H9 (cell line): ENCODE data around the gene HNRNPU. TPM values are rescaled to one million over a fixed set of nuclear protein-coding genes. Genes with fewer than 3 reads are reported as not detected.
A peak's percentile ranks its signal among the peaks of the same experiment; 100 is the strongest.

ENCODE experiments used
- DNase-seq: peaks from one replicate; pipeline ENCODE4 v3.0.0-alpha.2; 2017
- H2AFZ ChIP-seq: one replicate; pipeline ENCODE4 v1.6.1; 2013; ENCODE audit warnings: mild to moderate bottlenecking, low read length, control low read depth, moderate library complexity
- H2AK5ac ChIP-seq: 2 replicates; pipeline ENCODE4 v1.6.1; 2013; ENCODE audit warnings: low read length, control low read depth, mixed read lengths; ENCODE audit not compliant: insufficient read length
- H2BK120ac ChIP-seq: one replicate; pipeline ENCODE4 v1.6.1; 2013; ENCODE audit warnings: low read depth, mild to moderate bottlenecking, low read length, control low read depth, inconsistent platforms; ENCODE audit not compliant: poor library complexity, severe bottlenecking
- H2BK12ac ChIP-seq: 2 replicates; pipeline ENCODE4 v1.6.1; 2013; ENCODE audit warnings: low read length, control low read depth, mixed read lengths, low read depth; ENCODE audit not compliant: insufficient read length
- H2BK15ac ChIP-seq: 2 replicates; pipeline ENCODE4 v1.6.1; 2013; ENCODE audit warnings: low read depth, low read length, control low read depth
- H2BK20ac ChIP-seq: one replicate; pipeline ENCODE4 v1.6.1; 2013; ENCODE audit warnings: low read depth, mild to moderate bottlenecking, low read length, control low read depth, inconsistent platforms; ENCODE audit not compliant: poor library complexity, severe bottlenecking
- H2BK5ac ChIP-seq: 2 replicates; pipeline ENCODE4 v1.6.1; 2013; ENCODE audit warnings: low read length, control low read depth, mixed read lengths; ENCODE audit not compliant: insufficient read length
- H3K14ac ChIP-seq: 2 replicates; pipeline ENCODE4 v1.6.1; 2013; ENCODE audit warnings: low read length, control low read depth; ENCODE audit not compliant: insufficient read depth
- H3K18ac ChIP-seq: 2 replicates; pipeline ENCODE4 v1.6.1; 2013; ENCODE audit warnings: low read depth, mild to moderate bottlenecking, mixed read lengths, low read length, control low read depth; ENCODE audit not compliant: insufficient read length
- H3K23ac ChIP-seq: 2 replicates; pipeline ENCODE4 v1.6.1; 2013; ENCODE audit warnings: low read length, control low read depth, mixed read lengths, low read depth; ENCODE audit not compliant: insufficient read length
- H3K23me2 ChIP-seq: 2 replicates; pipeline ENCODE4 v1.6.1; 2013; ENCODE audit warnings: low read depth, mild to moderate bottlenecking, mixed read lengths, low read length, control low read depth; ENCODE audit not compliant: insufficient read length, poor library complexity, severe bottlenecking
- H3K27ac ChIP-seq: 2 replicates; pipeline ENCODE4 v1.5.1; 2013; ENCODE audit warnings: low read length, control low read depth, mixed read lengths, low read depth; ENCODE audit not compliant: insufficient read length
- H3K27me3 ChIP-seq: 2 replicates; pipeline ENCODE4 v1.6.1; 2013; ENCODE audit warnings: low read length, control low read depth, inconsistent platforms; ENCODE audit not compliant: insufficient read depth
- H3K4ac ChIP-seq: 2 replicates; pipeline ENCODE4 v1.6.1; 2013; ENCODE audit warnings: low read depth, mild to moderate bottlenecking, control low read depth, inconsistent platforms, low read length, moderate library complexity
- H3K4me1 ChIP-seq: 2 replicates; pipeline ENCODE4 v1.6.1; 2013; ENCODE audit warnings: low read length, control low read depth, inconsistent platforms; ENCODE audit not compliant: insufficient read depth
- H3K4me2 ChIP-seq: 2 replicates; pipeline ENCODE4 v1.6.1; 2013; ENCODE audit warnings: low read length, control low read depth, mixed read lengths; ENCODE audit not compliant: insufficient read length, insufficient read depth
- H3K56ac ChIP-seq: 2 replicates; pipeline ENCODE4 v1.6.1; 2013; ENCODE audit warnings: low read depth, mild to moderate bottlenecking, mixed read lengths, low read length, control low read depth; ENCODE audit not compliant: insufficient read length
- H3K79me1 ChIP-seq: 2 replicates; pipeline ENCODE4 v1.6.1; 2013; ENCODE audit warnings: low read depth, mild to moderate bottlenecking, moderate library complexity, low read length, control low read depth, inconsistent platforms; ENCODE audit not compliant: insufficient read depth, poor library complexity, severe bottlenecking
- H3K79me2 ChIP-seq: 2 replicates; pipeline ENCODE4 v1.6.1; 2013; ENCODE audit warnings: low read length, control low read depth, inconsistent platforms; ENCODE audit not compliant: insufficient read depth
- H3K9ac ChIP-seq: 2 replicates; pipeline ENCODE4 v1.6.1; 2013; ENCODE audit warnings: low read length, control low read depth, mixed read lengths; ENCODE audit not compliant: insufficient read length; ENCODE audit errors: extremely low read depth
- H3K9me3 ChIP-seq: one replicate; pipeline ENCODE4 v1.6.1; 2013; ENCODE audit warnings: low read depth, low read length, inconsistent platforms; ENCODE audit not compliant: control insufficient read depth
- H3T11ph ChIP-seq: one replicate; pipeline ENCODE4 v1.6.1; 2013; ENCODE audit warnings: mild to moderate bottlenecking, low read length, control low read depth, inconsistent platforms
- H4K20me1 ChIP-seq: one replicate; pipeline ENCODE4 v1.6.1; 2013; ENCODE audit not compliant: control insufficient read depth, insufficient read length, insufficient read depth
- H4K5ac ChIP-seq: 2 replicates; pipeline ENCODE4 v1.6.1; 2013; ENCODE audit warnings: low read depth, mild to moderate bottlenecking, mixed read lengths, low read length, control low read depth; ENCODE audit not compliant: insufficient read length
- H4K8ac ChIP-seq: replicated peaks from 2 replicates; pipeline ENCODE4 v1.6.1; 2013; ENCODE audit warnings: low read length, control low read depth, mixed read lengths, low read depth; ENCODE audit not compliant: insufficient read length
- H4K91ac ChIP-seq: 2 replicates; pipeline ENCODE4 v1.6.1; 2013; ENCODE audit warnings: low read depth, mild to moderate bottlenecking, moderate library complexity, mixed read lengths, low read length, control low read depth; ENCODE audit not compliant: insufficient read length
- H3K27ac Mint-ChIP-seq, 3 experiments: 2 replicates in 2 of 3; 3 replicates in 1 of 3; pipeline ENCODE4 v1.8.0; 2020 to 2021; ENCODE audit warnings: mixed read lengths in 3 of 3, mild to moderate bottlenecking in 1 of 3, moderate library complexity in 1 of 3
- H3K27me3 Mint-ChIP-seq: 2 replicates; pipeline ENCODE4 v1.8.0; 2021; ENCODE audit warnings: low read depth, mild to moderate bottlenecking, moderate library complexity, mixed read lengths
- H3K36me3 Mint-ChIP-seq, 3 experiments: 2 replicates in 2 of 3; 3 replicates in 1 of 3; pipeline ENCODE4 v1.8.0; 2020 to 2021; ENCODE audit warnings: low read depth in 3 of 3, mixed read lengths in 3 of 3; ENCODE audit not compliant: insufficient read depth in 1 of 3
- H3K4me1 Mint-ChIP-seq, 2 experiments: 2 replicates each; pipeline ENCODE4 v1.8.0; 2020; ENCODE audit warnings: mixed read lengths in 2 of 2
- H3K4me3 Mint-ChIP-seq, 2 experiments: 2 replicates in 1 of 2; 3 replicates in 1 of 2; pipeline ENCODE4 v1.8.0; 2020 to 2021; ENCODE audit warnings: mild to moderate bottlenecking in 2 of 2, mixed read lengths in 2 of 2, moderate library complexity in 1 of 2
- H3K9me3 Mint-ChIP-seq, 2 experiments: 2 replicates in 1 of 2; 3 replicates in 1 of 2; pipeline ENCODE4 v1.8.0; 2020; ENCODE audit warnings: mild to moderate bottlenecking in 2 of 2, mixed read lengths in 2 of 2, moderate library complexity in 1 of 2
- whole genome bisulfite sequencing: extraction: QIAGEN DNeasy Blood & Tissue Kit; methylation state at CpG from one replicate; pipeline ENCODE4 v1.1.7; 2013; ENCODE audit warnings: missing lambda C conversion rate, low lambda C conversion rate, mixed read lengths; ENCODE audit not compliant: insufficient read length; ENCODE audit errors: extremely low coverage; 5-methylcytosine and 5-hydroxymethylcytosine counted together
- total RNA-seq: library from RNA; stranded (reverse); gene quantifications from 2 replicates; pipeline ENCODE4 v1.2.1, GENCODE V29; 2021
- TF ChIP-seq, protein P1 (sequence below): fragments of 200-600 bp; sonication (generic); conservative IDR thresholded peaks from 3 replicates; pipeline ENCODE4 v1.8.0; 2021; ENCODE audit warnings: antibody characterized with exemption, mild to moderate bottlenecking

Gene HNRNPU
- total RNA-seq, 1 experiment from 2014 or later = 657 TPM

- DNase-seq = no peak
- Histone ChIP-seq H2BK15ac (no peak overlapping the region), H3K79me2 (peaks cover 44% of the 10 kb centered on the region), H3K4me2 (peak overlapping the region; percentile 98), H4K8ac (no peak overlapping the region), H3K9ac (peak overlapping the region; percentile 95), H4K20me1 (no peaks in the 10 kb centered on the region), H3K23me2 (peaks cover 14% of the 10 kb centered on the region), H2AK5ac (no peak overlapping the region), H3K14ac (no peak overlapping the region), H2AFZ (no peak overlapping the region), H4K5ac (no peak overlapping the region), H3K9me3 (no peaks in the 10 kb centered on the region), H3K23ac (no peak overlapping the region), H4K91ac (no peak overlapping the region), H3K18ac (no peak overlapping the region), H2BK12ac (no peak overlapping the region), H3T11ph (no peak overlapping the region), H3K27me3 (no peaks in the 10 kb centered on the region), H3K4me1 (no peaks in the 10 kb centered on the region), H3K27ac (no peak overlapping the region), H3K56ac (no peak overlapping the region), H2BK120ac (no peak overlapping the region), H2BK20ac (no peak overlapping the region), H2BK5ac (no peak overlapping the region), H3K79me1 (peaks cover 3% of the 10 kb centered on the region), H3K4ac (no peak overlapping the region)
- Mint-ChIP-seq H3K4me1 (peaks cover 28 to 45% of the 10 kb centered on the region in 2 experiments), H3K9me3 (peaks cover 0 to 4% of the 10 kb centered on the region in 2 experiments; a peak in 2 of 5 replicates), H3K27ac (peak overlapping the region in 1 of 3 experiments; percentile 90; a peak in 3 of 7 replicates), H3K4me3 (peak overlapping the region; percentile 92 to 96), H3K36me3 (peaks cover 67 to 73% (median 73%) of the 10 kb centered on the region in 3 experiments), H3K27me3 (peaks cover 2% of the 10 kb centered on the region; the same call in 1 of the 2 replicates)
- TF ChIP-seq, protein P1, sequence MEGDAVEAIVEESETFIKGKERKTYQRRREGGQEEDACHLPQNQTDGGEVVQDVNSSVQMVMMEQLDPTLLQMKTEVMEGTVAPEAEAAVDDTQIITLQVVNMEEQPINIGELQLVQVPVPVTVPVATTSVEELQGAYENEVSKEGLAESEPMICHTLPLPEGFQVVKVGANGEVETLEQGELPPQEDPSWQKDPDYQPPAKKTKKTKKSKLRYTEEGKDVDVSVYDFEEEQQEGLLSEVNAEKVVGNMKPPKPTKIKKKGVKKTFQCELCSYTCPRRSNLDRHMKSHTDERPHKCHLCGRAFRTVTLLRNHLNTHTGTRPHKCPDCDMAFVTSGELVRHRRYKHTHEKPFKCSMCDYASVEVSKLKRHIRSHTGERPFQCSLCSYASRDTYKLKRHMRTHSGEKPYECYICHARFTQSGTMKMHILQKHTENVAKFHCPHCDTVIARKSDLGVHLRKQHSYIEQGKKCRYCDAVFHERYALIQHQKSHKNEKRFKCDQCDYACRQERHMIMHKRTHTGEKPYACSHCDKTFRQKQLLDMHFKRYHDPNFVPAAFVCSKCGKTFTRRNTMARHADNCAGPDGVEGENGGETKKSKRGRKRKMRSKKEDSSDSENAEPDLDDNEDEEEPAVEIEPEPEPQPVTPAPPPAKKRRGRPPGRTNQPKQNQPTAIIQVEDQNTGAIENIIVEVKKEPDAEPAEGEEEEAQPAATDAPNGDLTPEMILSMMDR = no peak
- no CpG with 5 or more reads among the region's 2 CpGs for WGBS
These were observed 3.3 kb downstream of the HNRNPU start for GRCh38 chr1:244860914-244861610.
